Astrocyte (in vitro differentiated cells and primary cell): ENCODE measurements around the gene NDUFB11. TPM values are rescaled to one million over a fixed set of nuclear protein-coding genes. Genes with fewer than 3 reads are reported as not detected.

Experiments used
- DNase-seq: peaks from one replicate; pipeline ENCODE4 v3.0.0-alpha.2; 2010; ENCODE audit warnings: low read depth
- FAIRE-seq: peaks from 2 replicates; lab custom pipeline; 2011; peaks lifted over from hg19 to GRCh38; lab: Jason Lieb, UNC
- H2AFZ ChIP-seq: 2 replicates; pipeline ENCODE4 v1.6.0; 2012; ENCODE audit warnings: low read depth, low read length, inconsistent platforms
- H3K27ac ChIP-seq: 2 replicates; pipeline ENCODE4 v1.5.1; 2011; ENCODE audit warnings: low read depth, low read length, inconsistent platforms
- H3K27me3 ChIP-seq: 2 replicates; pipeline ENCODE4 v1.6.0; 2011; ENCODE audit warnings: low read length, inconsistent platforms; ENCODE audit not compliant: insufficient read depth
- H3K36me3 ChIP-seq: 2 replicates; pipeline ENCODE4 v1.5.1; 2011; ENCODE audit warnings: low read length, inconsistent platforms; ENCODE audit not compliant: insufficient read depth
- H3K4me1 ChIP-seq: 2 replicates; pipeline ENCODE4 v1.5.1; 2011; ENCODE audit warnings: low read length, inconsistent platforms; ENCODE audit not compliant: insufficient read depth
- H3K4me2 ChIP-seq: 2 replicates; pipeline ENCODE4 v1.6.0; 2012; ENCODE audit warnings: low read length, inconsistent platforms
- H3K4me3 ChIP-seq: 2 replicates; pipeline ENCODE4 v1.5.1; 2011; ENCODE audit warnings: low read depth, mild to moderate bottlenecking, low read length, inconsistent platforms; ENCODE audit not compliant: insufficient read depth
- H3K79me2 ChIP-seq: 2 replicates; pipeline ENCODE4 v1.6.0; 2012; ENCODE audit warnings: mild to moderate bottlenecking, low read length, inconsistent platforms; ENCODE audit not compliant: insufficient read depth
- H3K9ac ChIP-seq: 2 replicates; pipeline ENCODE4 v1.6.0; 2012; ENCODE audit warnings: mild to moderate bottlenecking, low read length, inconsistent platforms
- H3K9me3 ChIP-seq: 2 replicates; pipeline ENCODE4 v1.5.1; 2012; ENCODE audit warnings: low read depth, mild to moderate bottlenecking, low read length, inconsistent platforms; ENCODE audit not compliant: insufficient read depth
- H4K20me1 ChIP-seq: 2 replicates; pipeline ENCODE4 v1.6.0; 2012; ENCODE audit warnings: low read length, inconsistent platforms; ENCODE audit not compliant: insufficient read depth
- H3K27ac Mint-ChIP-seq: one replicate; pipeline ENCODE4 v1.8.0; 2021; ENCODE audit warnings: mild to moderate bottlenecking, mixed read lengths; ENCODE audit not compliant: unreplicated experiment
- H3K27me3 Mint-ChIP-seq: one replicate; pipeline ENCODE4 v1.8.0; 2021; ENCODE audit warnings: low read depth, mixed read lengths; ENCODE audit not compliant: unreplicated experiment
- H3K36me3 Mint-ChIP-seq: one replicate; pipeline ENCODE4 v1.8.0; 2021; ENCODE audit warnings: low read depth, mixed read lengths; ENCODE audit not compliant: unreplicated experiment
- H3K4me1 Mint-ChIP-seq: one replicate; pipeline ENCODE4 v1.8.0; 2021; ENCODE audit warnings: low read depth, mixed read lengths; ENCODE audit not compliant: unreplicated experiment
- H3K4me3 Mint-ChIP-seq: one replicate; pipeline ENCODE4 v1.8.0; 2021; ENCODE audit warnings: mild to moderate bottlenecking, moderate library complexity, mixed read lengths; ENCODE audit not compliant: unreplicated experiment
- H3K9me3 Mint-ChIP-seq: one replicate; pipeline ENCODE4 v1.8.0; 2021; ENCODE audit warnings: mild to moderate bottlenecking, mixed read lengths; ENCODE audit not compliant: unreplicated experiment
- CTCF ChIP-seq: IDR thresholded peaks from 2 replicates; pipeline ENCODE4 v1.5.1; 2011; ENCODE audit warnings: low read depth, mild to moderate bottlenecking, inconsistent platforms, low read length, moderate library complexity; ENCODE audit not compliant: insufficient read depth
- EZH2 ChIP-seq: IDR thresholded peaks from 2 replicates; pipeline ENCODE4 v1.6.1; 2012; ENCODE audit warnings: mild to moderate bottlenecking, low read length, inconsistent platforms; ENCODE audit not compliant: insufficient read depth
- total RNA-seq: library from RNA; stranded (reverse); gene quantifications from 2 replicates; pipeline ENCODE4 v1.2.1, GENCODE V29; 2021

NDUFB11 gene
- total RNA-seq, 1 donor from 2014 or later, result 86.3 TPM

- Histone ChIP-seq H3K9me3 (no peaks in the 10 kb centered on the region), H3K27me3 (no peaks in the 10 kb centered on the region), H3K9ac (no peak overlapping the region), H3K4me1 (no peaks in the 10 kb centered on the region), H3K4me2 (no peak overlapping the region), H3K27ac (no peak overlapping the region), H3K4me3 (no peak overlapping the region), H4K20me1 (peaks cover 6% of the 10 kb centered on the region), H3K36me3 (peaks cover 2% of the 10 kb centered on the region), H3K79me2 (peaks cover 11% of the 10 kb centered on the region), H2AFZ (no peak overlapping the region)
- TF ChIP-seq EZH2, result no peak
- no peak for TF ChIP-seq CTCF
- no peak overlapping the region for H3K4me3 Mint-ChIP-seq
- no peaks in the 10 kb centered on the region for H3K36me3 Mint-ChIP-seq
- no peak overlapping the region for H3K27ac Mint-ChIP-seq
- no peaks in the 10 kb centered on the region for H3K9me3 Mint-ChIP-seq
- DNase-seq (no peak), FAIRE-seq (no peak)
- H3K27me3 Mint-ChIP-seq, result no peaks in the 10 kb centered on the region
- no peaks in the 10 kb centered on the region for H3K4me1 Mint-ChIP-seq
Observed at GRCh38 chrX:47187106-47187677, 42.7 kb upstream of the NDUFB11 start.

GRCh38 chrX:47186096-47186740, 41.7 kb upstream of the NDUFB11 start:
- peaks cover 2% of the 10 kb centered on the region for H3K79me2 ChIP-seq
- no peaks in the 10 kb centered on the region for H3K4me1 ChIP-seq
- no peaks in the 10 kb centered on the region for H3K9me3 ChIP-seq
- DNase-seq (no peak), FAIRE-seq (no peak)
- no peak overlapping the region for H2AFZ ChIP-seq
- H3K4me3 ChIP-seq, result no peak overlapping the region
- H4K20me1 ChIP-seq, result peaks cover 9% of the 10 kb centered on the region
- TF ChIP-seq EZH2 (no peak), CTCF (no peak)
- Mint-ChIP-seq H3K27me3 (no peaks in the 10 kb centered on the region), H3K4me1 (no peaks in the 10 kb centered on the region), H3K9me3 (no peaks in the 10 kb centered on the region), H3K4me3 (no peak overlapping the region), H3K27ac (no peak overlapping the region), H3K36me3 (no peaks in the 10 kb centered on the region)
- H3K4me2 ChIP-seq, result no peak overlapping the region
- H3K27ac ChIP-seq, result no peak overlapping the region
- peaks cover 2% of the 10 kb centered on the region for H3K36me3 ChIP-seq
- no peaks in the 10 kb centered on the region for H3K27me3 ChIP-seq
- no peak overlapping the region for H3K9ac ChIP-seq

- FAIRE-seq, result no peak
- no peaks in the 10 kb centered on the region for H3K27me3 Mint-ChIP-seq
Observed at GRCh38 chrX:47185241-47185640, 40.7 kb upstream of the NDUFB11 start.

More at GRCh38 chrX:47185241-47185640, 40.7 kb upstream of the NDUFB11 start:
- TF ChIP-seq CTCF, result no peak
- no peak for TF ChIP-seq EZH2
- no peaks in the 10 kb centered on the region for H3K27me3 ChIP-seq
- peaks cover 9% of the 10 kb centered on the region for H4K20me1 ChIP-seq
- no peak overlapping the region for H3K4me3 ChIP-seq
- peaks cover 5% of the 10 kb centered on the region for H3K36me3 ChIP-seq
- no peak overlapping the region for H2AFZ ChIP-seq
- DNase-seq, result no peak
- no peak overlapping the region for H3K27ac ChIP-seq
- no peaks in the 10 kb centered on the region for H3K9me3 ChIP-seq
- no peak overlapping the region for H3K4me3 Mint-ChIP-seq
- H3K4me2 ChIP-seq, result no peak overlapping the region
- H3K4me1 Mint-ChIP-seq, result no peaks in the 10 kb centered on the region
- no peak overlapping the region for H3K9ac ChIP-seq
- H3K27ac Mint-ChIP-seq, result no peak overlapping the region
- H3K36me3 Mint-ChIP-seq, result no peaks in the 10 kb centered on the region
- no peaks in the 10 kb centered on the region for H3K9me3 Mint-ChIP-seq
- no peaks in the 10 kb centered on the region for H3K79me2 ChIP-seq
- no peaks in the 10 kb centered on the region for H3K4me1 ChIP-seq
